ENCODE data around the gene PACS2.

GRCh38 chr14:105323663-105324062, 9.1 kb downstream of the PACS2 start:
- no peak for TF ChIP-seq CTCF (conservative IDR thresholded peaks at IDR 0.05)
- TF ChIP-seq EZH2 (IDR thresholded peaks at IDR 0.05; ENCODE audit: low read depth) = no peak

Data from PC-9 (cell line).